Activated T-helper 1 cell treated with anti-CD3 and anti-CD28 coated beads, Interleukin-12 subunit alpha, Interleukin-12 subunit beta, Interleukin-2, Interleukin-4 antibody, amounts not matched to agents 30 ng/mL and 10 ng/mL and 1 ng/mL, durations not matched to agents 14 hours and 24 hours and 36 hours (primary cell): ENCODE measurements around the gene NDFIP1. TPM values are rescaled to one million over a fixed set of nuclear protein-coding genes. Genes with fewer than 3 reads are reported as not detected.
"Not testable (repeated sequence)": the region's sequence is repeated elsewhere in the genome, so short reads cannot be mapped to it uniquely, and the experiment has no call there.

Experiments
- DNase-seq: peaks from one replicate; pipeline ENCODE4 v3.0.0; 2021; ENCODE audit warnings: low spot score
- H3K27ac Mint-ChIP-seq: one replicate; pipeline ENCODE4 v1.8.0; 2021; ENCODE audit warnings: mild to moderate bottlenecking, mixed read lengths
- H3K27me3 Mint-ChIP-seq: one replicate; pipeline ENCODE4 v1.8.0; 2022; ENCODE audit warnings: mild to moderate bottlenecking, moderate library complexity, mixed read lengths; ENCODE audit not compliant: insufficient read depth
- H3K36me3 Mint-ChIP-seq: one replicate; pipeline ENCODE4 v1.8.0; 2021; ENCODE audit warnings: low read depth, mixed read lengths
- H3K4me1 Mint-ChIP-seq: one replicate; pipeline ENCODE4 v1.8.0; 2021; ENCODE audit warnings: low read depth, mixed read lengths
- H3K4me3 Mint-ChIP-seq: one replicate; pipeline ENCODE4 v1.8.0; 2021; ENCODE audit warnings: mild to moderate bottlenecking, moderate library complexity, mixed read lengths
- H3K9me3 Mint-ChIP-seq: one replicate; pipeline ENCODE4 v1.8.0; 2021; ENCODE audit warnings: mixed read lengths
- intact Hi-C: fragments of 100-400 bp; cut with micrococcal nuclease; formaldehyde crosslinking; loops from one replicate; pipeline ENCODE4 v1.15.1; 2024
- total RNA-seq: library from RNA; stranded (reverse); gene quantifications from 2 replicates; pipeline ENCODE4 v1.2.3, GENCODE V29; 2022

NDFIP1 gene
- total RNA-seq, 1 donor from 2014 or later, result 119 TPM

GRCh38 chr5:142152384-142152732, 43.8 kb downstream of the NDFIP1 start:
- no peak overlapping the region for H3K27ac Mint-ChIP-seq
- H3K36me3 Mint-ChIP-seq, result peaks cover 34% of the 10 kb centered on the region
- intact Hi-C loops, result loop anchor here (1.0 to 10.0 kb wide), 6 partner anchors 172 to 547 kb away; partner anchors contain the start of gene SPRY4
- H3K4me3 Mint-ChIP-seq, result no peak overlapping the region
- H3K4me1 Mint-ChIP-seq, result peaks cover 15% of the 10 kb centered on the region
- no peak for DNase-seq
- no peaks in the 10 kb centered on the region for H3K27me3 Mint-ChIP-seq
- H3K9me3 Mint-ChIP-seq, result no peaks in the 10 kb centered on the region

- intact Hi-C loops, result loop anchor here (2.0 to 10.0 kb wide), 4 partner anchors 171 to 457 kb away; partner anchors contain the start of gene SPRY4
- H3K27ac Mint-ChIP-seq, result no peak overlapping the region
- H3K9me3 Mint-ChIP-seq, result no peaks in the 10 kb centered on the region
- H3K4me3 Mint-ChIP-seq, result no peak overlapping the region
- H3K4me1 Mint-ChIP-seq, result peaks cover 15% of the 10 kb centered on the region
- no peak for DNase-seq
- peaks cover 29% of the 10 kb centered on the region for H3K36me3 Mint-ChIP-seq
- H3K27me3 Mint-ChIP-seq, result no peaks in the 10 kb centered on the region
Observed at GRCh38 chr5:142153674-142154448, 45.3 kb downstream of the NDFIP1 start.

GRCh38 chr5:142154449-142154841, 45.9 kb downstream of the NDFIP1 start:
- intact Hi-C loops, result loop anchor here (5.0 to 10.0 kb wide), 3 partner anchors 170 to 433 kb away; partner anchors contain the start of gene SPRY4
- not testable (repeated sequence) for H3K9me3 Mint-ChIP-seq, H3K4me3 Mint-ChIP-seq, H3K27ac Mint-ChIP-seq, H3K27me3 Mint-ChIP-seq, DNase-seq
- H3K4me1 Mint-ChIP-seq, result peaks cover 15% of the 10 kb centered on the region
- peaks cover 26% of the 10 kb centered on the region for H3K36me3 Mint-ChIP-seq

GRCh38 chr5:142156839-142157463, 48.4 kb downstream of the NDFIP1 start:
- no peaks in the 10 kb centered on the region for H3K27me3 Mint-ChIP-seq
- no peak for DNase-seq
- peaks cover 15% of the 10 kb centered on the region for H3K4me1 Mint-ChIP-seq
- no peak overlapping the region for H3K27ac Mint-ChIP-seq
- intact Hi-C loops, result loop anchor here (10.0 kb wide), 2 partner anchors 168 to 198 kb away; partner anchors contain the start of gene SPRY4
- no peak overlapping the region for H3K4me3 Mint-ChIP-seq
- H3K36me3 Mint-ChIP-seq, result peaks cover 17% of the 10 kb centered on the region
- H3K9me3 Mint-ChIP-seq, result no peaks in the 10 kb centered on the region

- Mint-ChIP-seq H3K4me3 (no peak overlapping the region), H3K36me3 (peaks cover 9% of the 10 kb centered on the region), H3K27me3 (no peaks in the 10 kb centered on the region), H3K27ac (no peak overlapping the region), H3K9me3 (no peaks in the 10 kb centered on the region), H3K4me1 (peaks cover 15% of the 10 kb centered on the region)
- intact Hi-C loops, result loop anchor here (10.0 kb wide), 2 partner anchors 165 to 195 kb away; partner anchors contain the start of gene SPRY4
- DNase-seq, result no peak
Observed at GRCh38 chr5:142159354-142159753, 50.8 kb downstream of the NDFIP1 start.

- H3K4me3 Mint-ChIP-seq, result no peak overlapping the region
- H3K27ac Mint-ChIP-seq, result no peak overlapping the region
- no peaks in the 10 kb centered on the region for H3K36me3 Mint-ChIP-seq
- H3K27me3 Mint-ChIP-seq, result no peaks in the 10 kb centered on the region
- no peaks in the 10 kb centered on the region for H3K9me3 Mint-ChIP-seq
- intact Hi-C loops, result no loop called here
- no peaks in the 10 kb centered on the region for H3K4me1 Mint-ChIP-seq
- no peak for DNase-seq
Observed at GRCh38 chr5:142164315-142164714, 55.7 kb downstream of the NDFIP1 start.

- no peaks in the 10 kb centered on the region for H3K4me1 Mint-ChIP-seq
- no peaks in the 10 kb centered on the region for H3K27me3 Mint-ChIP-seq
- intact Hi-C loops, result no loop called here
- no peaks in the 10 kb centered on the region for H3K9me3 Mint-ChIP-seq
- H3K4me3 Mint-ChIP-seq, result no peak overlapping the region
- no peak overlapping the region for H3K27ac Mint-ChIP-seq
- no peaks in the 10 kb centered on the region for H3K36me3 Mint-ChIP-seq
- no peak for DNase-seq
Observed at GRCh38 chr5:142166754-142167153, 58.2 kb downstream of the NDFIP1 start.

- no peaks in the 10 kb centered on the region for H3K36me3 Mint-ChIP-seq
- intact Hi-C loops, result no loop called here
- no peak overlapping the region for H3K27ac Mint-ChIP-seq
- no peaks in the 10 kb centered on the region for H3K9me3 Mint-ChIP-seq
- DNase-seq, result no peak
- no peaks in the 10 kb centered on the region for H3K27me3 Mint-ChIP-seq
- no peak overlapping the region for H3K4me3 Mint-ChIP-seq
- H3K4me1 Mint-ChIP-seq, result no peaks in the 10 kb centered on the region
Observed at GRCh38 chr5:142167458-142167857, 58.9 kb downstream of the NDFIP1 start.

GRCh38 chr5:142168365-142168764, 59.8 kb downstream of the NDFIP1 start:
- no peak for DNase-seq
- Mint-ChIP-seq H3K27ac (no peak overlapping the region), H3K27me3 (no peaks in the 10 kb centered on the region), H3K4me1 (no peaks in the 10 kb centered on the region), H3K9me3 (no peaks in the 10 kb centered on the region), H3K36me3 (no peaks in the 10 kb centered on the region), H3K4me3 (no peak overlapping the region)
- intact Hi-C loops, result no loop called here

- H3K4me3 Mint-ChIP-seq, result no peak overlapping the region
Observed at GRCh38 chr5:142170254-142170953, 61.8 kb downstream of the NDFIP1 start.

GRCh38 chr5:142171270-142171669, 62.7 kb downstream of the NDFIP1 start:
- no peak overlapping the region for H3K4me3 Mint-ChIP-seq
- no peaks in the 10 kb centered on the region for H3K4me1 Mint-ChIP-seq
- H3K9me3 Mint-ChIP-seq, result no peaks in the 10 kb centered on the region
- intact Hi-C loops, result no loop called here
- DNase-seq, result no peak
- H3K27ac Mint-ChIP-seq, result no peak overlapping the region
- peaks cover 2% of the 10 kb centered on the region for H3K27me3 Mint-ChIP-seq
- no peaks in the 10 kb centered on the region for H3K36me3 Mint-ChIP-seq

More at GRCh38 chr5:142170254-142170953, 61.8 kb downstream of the NDFIP1 start:
- Mint-ChIP-seq H3K4me1 (no peaks in the 10 kb centered on the region), H3K36me3 (no peaks in the 10 kb centered on the region), H3K27me3 (peaks cover under 1% of the 10 kb centered on the region), H3K27ac (no peak overlapping the region), H3K9me3 (no peaks in the 10 kb centered on the region)
- intact Hi-C loops, result no loop called here
- DNase-seq, result no peak

GRCh38 chr5:142175039-142175438, 66.5 kb downstream of the NDFIP1 start:
- Mint-ChIP-seq H3K4me3 (no peak overlapping the region), H3K4me1 (no peaks in the 10 kb centered on the region), H3K36me3 (no peaks in the 10 kb centered on the region), H3K27me3 (peaks cover 5% of the 10 kb centered on the region), H3K9me3 (no peaks in the 10 kb centered on the region), H3K27ac (no peak overlapping the region)
- intact Hi-C loops, result no loop called here
- DNase-seq, result no peak
